Testis (tissue), 3 donors: ENCODE data around the gene GPATCH11. TPM values are rescaled to one million over a fixed set of nuclear protein-coding genes. Genes with fewer than 3 reads are reported as not detected.

Source experiments
- DNase-seq: peaks from one replicate; pipeline ENCODE4 v3.0.0-alpha.2; 2019
- H3K27ac ChIP-seq, 2 donors: fragments of 200-600 bp; sonication (generic); one replicate each; pipeline ENCODE4 v1.5.1; 2019
- H3K27me3 ChIP-seq: fragments of 200-600 bp; sonication (generic); one replicate; pipeline ENCODE4 v1.5.1; 2019
- H3K36me3 ChIP-seq: fragments of 200-600 bp; sonication (generic); one replicate; pipeline ENCODE4 v1.5.1; 2017; ENCODE audit warnings: low read depth; ENCODE audit errors: missing control alignments
- H3K4me1 ChIP-seq: fragments of 200-600 bp; sonication (generic); one replicate; pipeline ENCODE4 v1.5.1; 2019
- H3K4me3 ChIP-seq, 2 donors: fragments of 200-600 bp; sonication (generic); one replicate each; pipeline ENCODE4 v1.5.1; 2017 to 2019
- H3K9me3 ChIP-seq: fragments of 200-600 bp; sonication (generic); one replicate; pipeline ENCODE4 v1.5.1; 2017
- POLR2A ChIP-seq: fragments of 450-650 bp; IDR thresholded peaks from one replicate; pipeline ENCODE4 v1.6.1; 2017; ENCODE audit warnings: antibody characterized with exemption, mild to moderate bottlenecking, moderate library complexity
- WGBS, 2 donors: methylation state at CpG; one replicate each; pipeline ENCODE4 v1.1.5; 2018; 5-methylcytosine and 5-hydroxymethylcytosine counted together
- intact Hi-C: fragments of 100-400 bp; cut with DNase I; formaldehyde crosslinking; loops from one replicate; pipeline ENCODE4 v1.15.1; 2023; ENCODE audit warnings: low total_unique reads
- polyA plus RNA-seq: library from polyadenylated mRNA; stranded (reverse); fragments of 350-450 nt; fragmentation: Illumina TruSeq; extraction: RNeasy Lipid Tissue Mini Kit (QIAGEN cat#74804); gene quantifications from one replicate; pipeline ENCODE4 v1.2.3, GENCODE V29; 2014; ENCODE audit warnings: low read depth, low replicate concordance; ENCODE audit not compliant: insufficient read depth
- total RNA-seq, 2 donors: library from RNA; depleted of rRNA; stranded (reverse); fragments of >200 nt; gene quantifications; one replicate each; pipeline ENCODE4 v1.2.3, GENCODE V29; 2016
- TF ChIP-seq, protein P1 (sequence below), 3 experiments: fragments of 450-650 bp in 2 of 3; fragments of 200-600 bp in 1 of 3; sonication (generic) in 1 of 3; IDR thresholded peaks; one replicate each; pipeline ENCODE4 v1.5.1; 2016 to 2019; ENCODE audit warnings: antibody characterized with exemption in 3 of 3, mild to moderate bottlenecking in 2 of 3, moderate library complexity in 1 of 3

The GPATCH11 gene
- total and polyA plus RNA-seq, 3 donors from 2014 or later, result 13.5 to 21.6 (median 16.6) TPM

DNA sequence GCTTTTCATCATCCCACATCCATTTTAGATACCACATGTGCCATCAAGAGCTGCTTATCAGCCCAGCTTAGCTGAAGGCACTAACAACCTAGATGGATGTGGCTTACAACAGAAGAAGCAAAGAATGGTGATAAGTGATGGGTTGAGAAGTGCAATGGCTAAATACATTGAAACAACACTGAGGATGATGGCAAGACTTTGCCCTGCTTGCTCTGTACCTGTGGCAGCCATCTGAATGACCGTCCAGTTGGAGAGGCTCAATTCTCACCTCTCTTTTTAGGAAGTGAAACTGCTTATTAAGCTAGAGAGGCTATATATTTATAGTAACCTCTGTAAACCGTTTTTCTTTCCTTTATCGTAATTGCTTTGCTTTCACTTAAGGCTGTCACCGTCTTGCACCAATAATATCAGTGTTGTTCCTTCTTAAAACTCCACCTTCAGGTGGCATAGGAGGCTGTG lies 5.7 kb downstream of the GPATCH11 start:
- H3K4me1 ChIP-seq, result peaks cover 8% of the 10 kb centered on the region
- WGBS, 2 donors, result 84 to 91% methylated on average over 4 of the region's 4 CpGs
- no peaks in the 10 kb centered on the region for H3K9me3 ChIP-seq
- H3K4me3 ChIP-seq, result no peak overlapping the region
- intact Hi-C loops, result no loop called here
- H3K27ac ChIP-seq, result no peak overlapping the region
- TF ChIP-seq, protein P1, sequence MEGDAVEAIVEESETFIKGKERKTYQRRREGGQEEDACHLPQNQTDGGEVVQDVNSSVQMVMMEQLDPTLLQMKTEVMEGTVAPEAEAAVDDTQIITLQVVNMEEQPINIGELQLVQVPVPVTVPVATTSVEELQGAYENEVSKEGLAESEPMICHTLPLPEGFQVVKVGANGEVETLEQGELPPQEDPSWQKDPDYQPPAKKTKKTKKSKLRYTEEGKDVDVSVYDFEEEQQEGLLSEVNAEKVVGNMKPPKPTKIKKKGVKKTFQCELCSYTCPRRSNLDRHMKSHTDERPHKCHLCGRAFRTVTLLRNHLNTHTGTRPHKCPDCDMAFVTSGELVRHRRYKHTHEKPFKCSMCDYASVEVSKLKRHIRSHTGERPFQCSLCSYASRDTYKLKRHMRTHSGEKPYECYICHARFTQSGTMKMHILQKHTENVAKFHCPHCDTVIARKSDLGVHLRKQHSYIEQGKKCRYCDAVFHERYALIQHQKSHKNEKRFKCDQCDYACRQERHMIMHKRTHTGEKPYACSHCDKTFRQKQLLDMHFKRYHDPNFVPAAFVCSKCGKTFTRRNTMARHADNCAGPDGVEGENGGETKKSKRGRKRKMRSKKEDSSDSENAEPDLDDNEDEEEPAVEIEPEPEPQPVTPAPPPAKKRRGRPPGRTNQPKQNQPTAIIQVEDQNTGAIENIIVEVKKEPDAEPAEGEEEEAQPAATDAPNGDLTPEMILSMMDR (IDR thresholded peaks at IDR 0.05), result no peak
- H3K36me3 ChIP-seq, result no peaks in the 10 kb centered on the region
- H3K27me3 ChIP-seq, result no peaks in the 10 kb centered on the region
- no peak for DNase-seq

DNA sequence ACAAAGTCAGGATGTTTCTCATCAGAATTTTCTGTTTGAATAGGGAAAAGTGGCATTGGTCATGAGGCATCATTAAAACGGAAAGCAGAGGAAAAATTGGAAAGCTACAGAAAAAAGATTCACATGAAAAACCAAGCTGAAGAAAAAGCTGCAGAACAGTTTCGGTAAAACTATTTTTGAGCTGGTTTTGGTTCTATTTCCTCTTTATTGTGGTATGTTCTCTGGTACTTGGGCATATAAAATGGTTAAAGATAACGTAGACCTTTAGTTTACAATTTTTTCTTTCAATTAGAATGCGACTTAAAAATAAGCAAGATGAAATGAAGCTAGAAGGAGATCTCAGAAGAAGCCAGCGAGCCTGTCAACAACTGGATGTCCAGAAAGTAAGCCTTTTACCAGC lies 7.6 kb downstream of the GPATCH11 start:
- no peak overlapping the region for H3K4me3 ChIP-seq
- TF ChIP-seq, protein P1 (IDR thresholded peaks at IDR 0.05), result no peak
- TF ChIP-seq POLR2A, result no peak
- H3K36me3 ChIP-seq, result no peaks in the 10 kb centered on the region
- no peaks in the 10 kb centered on the region for H3K9me3 ChIP-seq
- H3K27ac ChIP-seq, result no peak overlapping the region
- 85 to 86% methylated on average over 5 of the region's 5 CpGs for WGBS, 2 donors
- no peaks in the 10 kb centered on the region for H3K4me1 ChIP-seq
- DNase-seq, result no peak
- H3K27me3 ChIP-seq, result no peaks in the 10 kb centered on the region
- intact Hi-C loops, result no loop called here

DNA sequence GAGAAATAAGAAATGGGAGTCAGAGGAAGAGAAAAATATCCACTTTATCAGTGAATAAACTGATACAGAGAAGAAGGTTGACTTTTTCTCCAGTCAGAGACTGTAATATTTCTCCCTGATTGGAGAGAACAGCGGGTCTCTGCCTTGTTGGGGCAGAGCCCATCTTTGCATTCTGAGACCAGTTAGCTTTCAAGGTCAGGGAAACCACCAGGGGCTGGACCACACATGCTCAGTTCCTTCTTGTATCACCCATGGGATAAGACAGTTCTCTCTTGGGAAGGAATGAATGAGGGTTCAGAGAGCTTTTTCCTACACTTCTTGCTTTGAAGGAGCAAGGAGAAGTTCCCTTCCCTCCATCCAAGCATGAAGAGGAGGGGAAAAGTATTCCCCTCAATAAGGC lies 12.2 kb downstream of the GPATCH11 start:
- H3K36me3 ChIP-seq, result no peaks in the 10 kb centered on the region
- no peaks in the 10 kb centered on the region for H3K4me1 ChIP-seq
- no peak overlapping the region for H3K27ac ChIP-seq
- no peak overlapping the region for H3K4me3 ChIP-seq
- H3K9me3 ChIP-seq, result no peaks in the 10 kb centered on the region
- 45 to 57% methylated on average over 1 of the region's 1 CpG for WGBS, 2 donors
- no peak for TF ChIP-seq POLR2A
- TF ChIP-seq, protein P1 (IDR thresholded peaks at IDR 0.05), result no peak
- intact Hi-C loops, result no loop called here
- DNase-seq, result peak; percentile 66
- H3K27me3 ChIP-seq, result no peaks in the 10 kb centered on the region

DNA sequence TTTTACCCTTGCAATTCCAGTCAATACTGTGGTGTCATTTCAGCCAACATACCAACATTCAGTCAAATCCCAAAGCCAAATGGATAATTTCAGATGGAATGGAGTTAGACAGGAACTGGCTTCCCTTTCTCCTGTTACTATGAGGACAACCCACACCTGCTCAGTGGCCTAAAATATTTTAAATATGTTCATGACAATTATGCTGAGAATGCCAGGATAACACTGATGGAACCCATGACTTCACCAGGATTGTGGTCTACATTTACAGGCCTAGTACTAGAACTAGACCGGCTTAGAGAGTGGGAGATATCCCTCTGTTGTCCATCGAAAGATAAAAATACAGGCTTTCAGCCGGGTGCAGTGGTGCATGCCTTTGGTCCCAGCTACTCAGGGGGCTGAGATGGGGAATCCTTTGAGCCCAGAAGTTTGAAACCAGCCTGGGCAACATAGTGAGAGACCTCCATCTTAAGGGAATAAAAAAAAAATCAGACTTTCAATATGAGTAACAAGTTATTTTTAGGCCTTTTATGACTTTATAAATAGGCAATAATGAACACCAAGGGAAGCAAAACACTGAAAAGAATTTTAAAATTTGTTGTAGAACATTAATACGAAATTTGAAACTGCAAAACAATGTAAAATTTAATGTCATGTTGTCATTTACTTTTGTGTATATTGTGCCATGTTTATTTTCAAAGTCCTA lies 14.2 kb downstream of the GPATCH11 start:
- Histone ChIP-seq H3K27ac (no peak overlapping the region), H3K4me1 (no peaks in the 10 kb centered on the region), H3K9me3 (no peaks in the 10 kb centered on the region), H3K4me3 (no peak overlapping the region), H3K36me3 (no peaks in the 10 kb centered on the region), H3K27me3 (no peaks in the 10 kb centered on the region)
- no peak for DNase-seq
- intact Hi-C loops, result no loop called here
- WGBS, 2 donors, result 93 to 95% methylated on average over 4 of the region's 4 CpGs
- TF ChIP-seq, protein P1 (IDR thresholded peaks at IDR 0.05), result no peak
- TF ChIP-seq POLR2A, result no peak

DNA sequence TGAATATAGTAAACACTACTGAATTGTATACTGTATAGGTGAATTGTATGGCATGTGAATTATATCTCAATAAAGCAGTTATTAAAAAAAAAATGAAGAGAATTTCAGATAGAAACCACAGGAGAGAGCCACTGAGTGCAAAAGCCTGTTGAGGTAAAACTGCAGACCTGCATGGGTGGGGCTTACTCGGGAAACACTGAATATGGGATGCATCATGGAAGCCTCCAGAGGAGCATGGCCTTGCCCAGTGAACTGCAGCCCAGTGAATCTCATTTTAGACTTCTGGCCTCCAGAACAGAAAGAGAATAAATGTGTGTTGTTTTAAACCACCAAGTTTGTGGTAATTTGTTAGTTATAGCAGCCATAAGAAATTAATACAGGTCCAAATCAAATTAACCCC lies 15.7 kb downstream of the GPATCH11 start:
- intact Hi-C loops, result no loop called here
- no peaks in the 10 kb centered on the region for H3K36me3 ChIP-seq
- WGBS, 2 donors, result 77 to 80% methylated on average over 1 of the region's 1 CpG
- no peak overlapping the region for H3K27ac ChIP-seq
- no peak for DNase-seq
- H3K27me3 ChIP-seq, result no peaks in the 10 kb centered on the region
- H3K9me3 ChIP-seq, result no peaks in the 10 kb centered on the region
- no peak overlapping the region for H3K4me3 ChIP-seq
- H3K4me1 ChIP-seq, result no peaks in the 10 kb centered on the region
- TF ChIP-seq, protein P1 (IDR thresholded peaks at IDR 0.05), result no peak
- no peak for TF ChIP-seq POLR2A
